Thyroid gland (tissue), 4 donors: ENCODE measurements around the gene RAB40C. TPM values are rescaled to one million over a fixed set of nuclear protein-coding genes. Genes with fewer than 3 reads are reported as not detected.

ENCODE experiments used
- DNase-seq, 2 donors: peaks; one replicate each; pipeline ENCODE4 v3.0.0-alpha.2; 2019
- H3K27ac ChIP-seq, 3 donors: fragments of 200-600 bp; sonication (generic); 1 replicate in 2 of 3; 2 replicates in 1 of 3; pipeline ENCODE4 v1.5.1; 2016 to 2019; ENCODE audit warnings: mild to moderate bottlenecking in 1 of 3, moderate library complexity in 1 of 3
- H3K27me3 ChIP-seq: fragments of 200-600 bp; sonication (generic); one replicate; pipeline ENCODE4 v1.5.1; 2019
- H3K36me3 ChIP-seq, 2 donors: fragments of 200-600 bp; sonication (generic); one replicate each; pipeline ENCODE4 v1.5.1; 2016 to 2019
- H3K4me1 ChIP-seq, 2 donors: fragments of 200-600 bp; sonication (generic); one replicate each; pipeline ENCODE4 v1.5.1; 2017 to 2019
- H3K4me3 ChIP-seq, 3 donors: fragments of 200-600 bp; sonication (generic); replicated peaks in 1 of 3; 1 replicate in 2 of 3; 2 replicates in 1 of 3; pipeline ENCODE4 v1.5.1; 2016; ENCODE audit warnings: mild to moderate bottlenecking in 1 of 3
- H3K9me3 ChIP-seq: fragments of 200-600 bp; sonication (generic); one replicate; pipeline ENCODE4 v1.5.1; 2017
- POLR2A ChIP-seq, 2 donors: fragments of 450-650 bp; IDR thresholded peaks; one replicate each; pipeline ENCODE4 v1.6.1; 2017; ENCODE audit warnings: antibody characterized with exemption in 2 of 2, mild to moderate bottlenecking in 2 of 2, moderate library complexity in 1 of 2
- WGBS, 2 donors: methylation state at CpG; one replicate each; pipeline ENCODE4 v1.1.5; 2017; 5-methylcytosine and 5-hydroxymethylcytosine counted together
- intact Hi-C: fragments of 100-400 bp; cut with DNase I; formaldehyde crosslinking; loops from one replicate; pipeline ENCODE4 v1.15.1; 2023
- total RNA-seq, 4 donors: library from RNA; depleted of rRNA; stranded (reverse); fragments of >200 nt; gene quantifications; one replicate each; pipeline ENCODE4 v1.2.3, GENCODE V29; 2016
- TF ChIP-seq, protein P1 (sequence below), 6 experiments: fragments of 200-600 bp in 3 of 6; fragments of 450-650 bp in 3 of 6; sonication (generic) in 3 of 6; IDR thresholded peaks; one replicate each; pipeline ENCODE4 v1.5.1; 2016 to 2019; ENCODE audit warnings: antibody characterized with exemption in 6 of 6, mild to moderate bottlenecking in 2 of 6, inconsistent platforms in 1 of 6, moderate library complexity in 1 of 6

Gene RAB40C
- total RNA-seq, 4 donors from 2014 or later: 17.7 to 24.4 (median 18.4) TPM

- Histone ChIP-seq H3K36me3 (no peaks in the 10 kb centered on the region), H3K4me1 (peaks cover 45 to 62% of the 10 kb centered on the region in 2 donors), H3K9me3 (no peaks in the 10 kb centered on the region), H3K27me3 (no peaks in the 10 kb centered on the region), H3K4me3 (no peak overlapping the region), H3K27ac (no peak overlapping the region)
- DNase-seq: no peak
- TF ChIP-seq POLR2A (IDR thresholded peaks at IDR 0.05): no peak
- TF ChIP-seq, protein P1, sequence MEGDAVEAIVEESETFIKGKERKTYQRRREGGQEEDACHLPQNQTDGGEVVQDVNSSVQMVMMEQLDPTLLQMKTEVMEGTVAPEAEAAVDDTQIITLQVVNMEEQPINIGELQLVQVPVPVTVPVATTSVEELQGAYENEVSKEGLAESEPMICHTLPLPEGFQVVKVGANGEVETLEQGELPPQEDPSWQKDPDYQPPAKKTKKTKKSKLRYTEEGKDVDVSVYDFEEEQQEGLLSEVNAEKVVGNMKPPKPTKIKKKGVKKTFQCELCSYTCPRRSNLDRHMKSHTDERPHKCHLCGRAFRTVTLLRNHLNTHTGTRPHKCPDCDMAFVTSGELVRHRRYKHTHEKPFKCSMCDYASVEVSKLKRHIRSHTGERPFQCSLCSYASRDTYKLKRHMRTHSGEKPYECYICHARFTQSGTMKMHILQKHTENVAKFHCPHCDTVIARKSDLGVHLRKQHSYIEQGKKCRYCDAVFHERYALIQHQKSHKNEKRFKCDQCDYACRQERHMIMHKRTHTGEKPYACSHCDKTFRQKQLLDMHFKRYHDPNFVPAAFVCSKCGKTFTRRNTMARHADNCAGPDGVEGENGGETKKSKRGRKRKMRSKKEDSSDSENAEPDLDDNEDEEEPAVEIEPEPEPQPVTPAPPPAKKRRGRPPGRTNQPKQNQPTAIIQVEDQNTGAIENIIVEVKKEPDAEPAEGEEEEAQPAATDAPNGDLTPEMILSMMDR (IDR thresholded peaks at IDR 0.05): no peak
- WGBS, 2 donors: 85 to 86% methylated on average over 8 of the region's 8 CpGs
- intact Hi-C loops: loop anchor here (5.0 kb wide), 1 partner anchor 41 kb away; the partner anchor contains the start of gene WFIKKN1
These were observed 1.4 kb downstream of the RAB40C start for GRCh38 chr16:591231-591630.

- Histone ChIP-seq H3K4me3 (no peak overlapping the region), H3K36me3 (no peaks in the 10 kb centered on the region), H3K9me3 (no peaks in the 10 kb centered on the region), H3K27ac (peak overlapping the region; percentile 78 to 85 (median 83)), H3K27me3 (no peaks in the 10 kb centered on the region), H3K4me1 (peaks cover 45 to 59% of the 10 kb centered on the region in 2 donors)
- intact Hi-C loops: loop anchor here (5.0 kb wide), 1 partner anchor 40 kb away; the partner anchor contains the start of gene WFIKKN1
- DNase-seq: no peak
- 82 to 86% methylated on average over 12 to 15 of the region's 15 CpGs for WGBS, 2 donors
- TF ChIP-seq, protein P1 (IDR thresholded peaks at IDR 0.05): no peak
- no peak for TF ChIP-seq POLR2A (IDR thresholded peaks at IDR 0.05)
These were observed 2.1 kb downstream of the RAB40C start for GRCh38 chr16:591892-592517.

DNA sequence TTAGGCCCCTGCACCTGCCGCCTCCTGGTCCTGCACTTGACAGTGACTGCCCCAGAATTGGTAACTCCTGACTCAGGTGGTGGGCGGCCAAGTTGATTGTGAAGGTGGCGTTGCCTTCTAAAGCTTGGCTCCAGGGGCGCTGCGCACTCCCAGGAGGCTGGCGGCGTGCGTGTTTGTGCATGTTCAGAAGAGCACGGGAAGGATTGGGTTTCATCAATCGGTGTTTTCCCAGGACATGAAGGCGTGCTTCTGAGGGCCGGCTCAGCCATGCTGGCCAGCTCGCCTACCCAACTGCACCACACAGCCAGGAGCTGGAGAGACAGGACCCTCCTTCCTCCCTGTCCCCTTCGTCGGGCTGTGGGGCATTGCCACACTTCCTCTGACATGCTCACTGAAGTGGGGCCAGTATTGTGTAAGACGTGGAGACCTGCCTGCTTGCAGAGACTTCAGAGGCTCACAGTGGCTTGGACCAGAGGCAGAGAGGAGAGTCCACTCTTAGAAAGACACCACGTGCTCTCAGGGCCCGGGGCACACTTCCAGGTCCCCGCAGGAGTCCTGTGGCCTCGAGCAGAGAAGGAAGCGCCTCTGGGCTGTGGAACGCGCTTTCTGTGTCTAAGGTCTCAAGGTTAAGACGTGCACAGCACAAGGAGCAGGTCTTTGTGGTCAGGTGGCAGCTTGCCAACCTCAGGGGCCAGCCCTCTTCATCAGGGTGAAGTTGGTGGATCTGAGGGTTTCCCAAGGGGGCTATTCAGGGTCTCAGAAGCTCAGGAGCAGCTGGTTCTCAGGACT lies 2.8 kb downstream of the RAB40C start:
- no peak overlapping the region for H3K4me3 ChIP-seq
- no peaks in the 10 kb centered on the region for H3K27me3 ChIP-seq
- TF ChIP-seq POLR2A (IDR thresholded peaks at IDR 0.05): no peak
- TF ChIP-seq, protein P1 (IDR thresholded peaks at IDR 0.05): no peak
- H3K4me1 ChIP-seq: peaks cover 45 to 54% of the 10 kb centered on the region in 2 donors
- no peaks in the 10 kb centered on the region for H3K9me3 ChIP-seq
- intact Hi-C loops: loop anchor here (5.0 kb wide), 1 partner anchor 40 kb away; the partner anchor contains the start of gene WFIKKN1
- peak; percentile 74 to 81 for DNase-seq
- H3K27ac ChIP-seq: peak overlapping the region; percentile 78 to 85 (median 83)
- H3K36me3 ChIP-seq: no peaks in the 10 kb centered on the region
- 51 to 62% methylated on average over 14 to 20 of the region's 24 CpGs for WGBS, 2 donors

- Histone ChIP-seq H3K9me3 (no peaks in the 10 kb centered on the region), H3K4me1 (peaks cover 41 to 48% of the 10 kb centered on the region in 2 donors), H3K27ac (peak overlapping the region; percentile 78 to 85 (median 83)), H3K36me3 (no peaks in the 10 kb centered on the region), H3K4me3 (no peak overlapping the region), H3K27me3 (no peaks in the 10 kb centered on the region)
- intact Hi-C loops: loop anchor here (5.0 kb wide), 1 partner anchor 39 kb away; the partner anchor contains the start of gene WFIKKN1
- peak; percentile 84 to 89 for DNase-seq
- WGBS, 2 donors: 44 to 57% methylated on average over 9 of the region's 9 CpGs
- TF ChIP-seq, protein P1 (IDR thresholded peaks at IDR 0.05): no peak
- TF ChIP-seq POLR2A (IDR thresholded peaks at IDR 0.05): peak in 1 of 2 donors; percentile 39
These were observed 3.5 kb downstream of the RAB40C start for GRCh38 chr16:593406-593805.
